K562 (cell line): Measurements from ENCODE around the gene TBX1. TPM values are rescaled to one million over a fixed set of nuclear protein-coding genes. Genes with fewer than 3 reads are reported as not detected.
A peak's percentile ranks its signal among the peaks of the same experiment; 100 is the strongest.

Experiments used
- E2F3 ChIP-seq: fragments of 250-450 bp; sonication (Bioruptor Pico); IDR thresholded peaks from 2 replicates; pipeline ENCODE4 v1.4.0; 2020; ENCODE audit warnings: mild to moderate bottlenecking
- EZH2 ChIP-seq: IDR thresholded peaks from 2 replicates; pipeline ENCODE4 v1.6.1; 2012; ENCODE audit warnings: low read depth, mild to moderate bottlenecking, inconsistent platforms, low read length, borderline replicate concordance
- GTF2F1 ChIP-seq: IDR thresholded peaks from 2 replicates; pipeline ENCODE4 v1.6.1; 2011; ENCODE audit warnings: low read depth, low read length, improper control_type of control experiment
- HNRNPLL ChIP-seq: fragments of 200-400 bp; formaldehyde crosslinking; IDR thresholded peaks from 2 replicates; pipeline ENCODE4 v1.6.1; 2017; ENCODE audit warnings: low read length, low read depth, mild to moderate bottlenecking; ENCODE audit not compliant: poor library complexity, severe bottlenecking
- KAT2B ChIP-seq: IDR thresholded peaks from one replicate; pipeline ENCODE4 v1.6.1; 2012; ENCODE audit warnings: low read depth, mild to moderate bottlenecking, control low read depth, inconsistent platforms, low read length, moderate library complexity
- MYC ChIP-seq, 2 experiments: fragments of 250-450 bp in 1 of 2; sonication (Bioruptor Pico) in 1 of 2; IDR thresholded peaks; 2 replicates each; pipeline versions ENCODE4 v1.5.1 to v1.6.1; 2012 to 2021; ENCODE audit warnings: low read depth in 2 of 2, borderline replicate concordance in 1 of 2, improper control_type of control experiment in 1 of 2, low read length in 1 of 2, mild to moderate bottlenecking in 1 of 2, moderate library complexity in 1 of 2
- NONO ChIP-seq, 2 experiments: fragments of 200-400 bp in 1 of 2; fragments of 450-650 bp in 1 of 2; formaldehyde crosslinking in 1 of 2; IDR thresholded peaks; 2 replicates each; pipeline ENCODE4 v1.6.1; 2017; ENCODE audit warnings: low read depth in 2 of 2, mild to moderate bottlenecking in 2 of 2, moderate library complexity in 2 of 2, low read length in 1 of 2
- SMAD1 ChIP-seq: fragments of 150-350 bp; IDR thresholded peaks from 2 replicates; pipeline ENCODE4 v1.6.1; 2014; ENCODE audit warnings: low read length, low read depth; ENCODE audit not compliant: partially characterized antibody
- ZBTB17 ChIP-seq: fragments of 450-650 bp; formaldehyde crosslinking; IDR thresholded peaks from 2 replicates; pipeline ENCODE4 v1.4.0; 2020; ENCODE audit warnings: mild to moderate bottlenecking
- ZNF384 ChIP-seq: IDR thresholded peaks from 2 replicates; pipeline ENCODE4 v1.6.1; 2012; ENCODE audit warnings: low read depth, low read length, improper control_type of control experiment
- polyA plus RNA-seq, 8 experiments: library from polyadenylated mRNA; depleted of rRNA in 4 of 8; stranded (reverse) in 5 of 8; unstranded in 3 of 8; fragments of >200 nt; fragmentation: Nextera tagmentation in 2 of 8; fragmentation: Illumina TruSeq in 1 of 8; extraction: Ambion mirVana in 2 of 8; extraction: Trizol in 1 of 8; gene quantifications; 2 replicates each; pipeline versions ENCODE4 v1.2.1 to v1.2.3, GENCODE V29; 2011 to 2014; ENCODE audit warnings: inconsistent platforms in 1 of 8, missing spikeins in 1 of 8
- total RNA-seq, 7 experiments: library from RNA; depleted of rRNA in 6 of 7; stranded (reverse); fragments of >200 nt in 6 of 7; fragmentation: Illumina TruSeq in 2 of 7; extraction: Trizol in 2 of 7; gene quantifications; 2 replicates each; pipeline versions ENCODE4 v1.2.1 to v1.2.3, GENCODE V29; 2011 to 2021; ENCODE audit warnings: low replicate concordance in 1 of 7
- TF ChIP-seq, protein P1 (sequence below): fragments of 200-600 bp; sonication (generic); IDR thresholded peaks from one replicate; pipeline ENCODE4 v1.6.1; 2012; ENCODE audit warnings: mild to moderate bottlenecking, low read depth, low read length, inconsistent platforms
- TF ChIP-seq, protein P2 (sequence below): fragments of 250-450 bp; sonication (Bioruptor Pico); IDR thresholded peaks from 2 replicates; pipeline ENCODE4 v1.6.1; 2021; ENCODE audit warnings: mild to moderate bottlenecking
- TF ChIP-seq, protein P3 (sequence below): fragments of 450-650 bp; formaldehyde crosslinking; IDR thresholded peaks from 2 replicates; pipeline ENCODE4 v1.4.0; 2020; ENCODE audit warnings: mild to moderate bottlenecking

The TBX1 gene
- total and polyA plus RNA-seq, 9 of the 15 experiments (the other 6 are each of a cell fraction or from before 2014, with no cell fraction given), result 0.07 to 35.0 (median 3.9) TPM

DNA sequence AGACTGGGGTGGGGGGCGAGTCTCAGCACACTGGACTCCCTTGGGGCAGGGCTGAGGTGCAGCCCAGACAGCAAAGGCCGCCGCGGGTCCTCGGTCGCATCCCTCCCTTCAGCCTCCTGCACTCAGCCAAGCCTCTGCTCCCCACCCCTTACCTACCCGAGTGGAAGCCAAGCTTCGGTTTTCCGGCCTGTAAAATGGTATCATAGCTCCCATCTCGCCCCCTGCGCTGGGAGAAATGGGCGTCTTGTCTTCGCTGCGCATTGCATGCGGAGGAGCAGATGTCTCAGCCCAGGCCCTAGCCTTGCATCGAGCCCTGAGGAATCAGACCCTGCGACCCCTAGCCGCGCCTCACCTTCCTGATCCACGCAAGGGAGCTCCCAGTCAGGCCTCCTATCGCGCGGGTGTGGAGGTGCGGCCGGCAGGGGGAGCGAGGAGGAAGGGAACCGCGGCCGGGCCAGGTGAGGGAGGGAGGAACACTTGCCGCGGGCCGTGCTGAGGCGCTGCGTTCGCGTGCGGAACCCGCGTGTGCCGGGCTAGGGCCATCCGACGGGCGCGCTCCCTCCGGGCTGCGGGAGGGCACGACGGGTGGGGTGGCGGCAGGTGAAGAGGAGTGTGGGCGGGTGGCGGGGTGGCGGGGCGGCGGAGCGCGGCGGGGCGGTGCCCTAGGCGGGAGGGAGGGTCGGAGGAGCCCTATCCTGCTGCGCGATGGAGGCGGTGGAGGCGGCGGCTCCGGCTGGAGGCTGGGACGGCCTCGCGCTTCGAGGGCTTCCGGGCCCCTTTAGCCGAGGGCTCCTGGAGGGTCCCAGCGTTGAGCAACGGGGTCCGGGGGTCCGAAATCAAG lies 4.1 kb upstream of the TBX1 start (continued):
- TF ChIP-seq MYC (IDR thresholded peaks at IDR 0.05; ENCODE audit: low read depth, low read length) (peak; percentile 90), MYC (CRISPR knock-in tag; IDR thresholded peaks at IDR 0.05; ENCODE audit: borderline replicate concordance, low read depth) (peak; percentile 77; the same call in 1 of the 2 replicates), HNRNPLL (peak; percentile 57), NONO (IDR thresholded peaks at IDR 0.05; ENCODE audit: low read depth in 2 of 2, low read length in 1 of 2) (peak in 1 of 2 experiments; percentile 88; a peak in 2 of 4 replicates), EZH2 (peak; percentile 99), KAT2B (peak; percentile 82), ZBTB17 (peak; percentile 26; the same call in 1 of the 2 replicates), SMAD1 (no peak), ZNF384 (0 out of 2 replicates have a peak, but pooled peaks have one; percentile 49), GTF2F1 (no peak), E2F3 (CRISPR knock-in tag) (peak; percentile 41; the same call in 1 of the 2 replicates)
- TF ChIP-seq, protein P1, sequence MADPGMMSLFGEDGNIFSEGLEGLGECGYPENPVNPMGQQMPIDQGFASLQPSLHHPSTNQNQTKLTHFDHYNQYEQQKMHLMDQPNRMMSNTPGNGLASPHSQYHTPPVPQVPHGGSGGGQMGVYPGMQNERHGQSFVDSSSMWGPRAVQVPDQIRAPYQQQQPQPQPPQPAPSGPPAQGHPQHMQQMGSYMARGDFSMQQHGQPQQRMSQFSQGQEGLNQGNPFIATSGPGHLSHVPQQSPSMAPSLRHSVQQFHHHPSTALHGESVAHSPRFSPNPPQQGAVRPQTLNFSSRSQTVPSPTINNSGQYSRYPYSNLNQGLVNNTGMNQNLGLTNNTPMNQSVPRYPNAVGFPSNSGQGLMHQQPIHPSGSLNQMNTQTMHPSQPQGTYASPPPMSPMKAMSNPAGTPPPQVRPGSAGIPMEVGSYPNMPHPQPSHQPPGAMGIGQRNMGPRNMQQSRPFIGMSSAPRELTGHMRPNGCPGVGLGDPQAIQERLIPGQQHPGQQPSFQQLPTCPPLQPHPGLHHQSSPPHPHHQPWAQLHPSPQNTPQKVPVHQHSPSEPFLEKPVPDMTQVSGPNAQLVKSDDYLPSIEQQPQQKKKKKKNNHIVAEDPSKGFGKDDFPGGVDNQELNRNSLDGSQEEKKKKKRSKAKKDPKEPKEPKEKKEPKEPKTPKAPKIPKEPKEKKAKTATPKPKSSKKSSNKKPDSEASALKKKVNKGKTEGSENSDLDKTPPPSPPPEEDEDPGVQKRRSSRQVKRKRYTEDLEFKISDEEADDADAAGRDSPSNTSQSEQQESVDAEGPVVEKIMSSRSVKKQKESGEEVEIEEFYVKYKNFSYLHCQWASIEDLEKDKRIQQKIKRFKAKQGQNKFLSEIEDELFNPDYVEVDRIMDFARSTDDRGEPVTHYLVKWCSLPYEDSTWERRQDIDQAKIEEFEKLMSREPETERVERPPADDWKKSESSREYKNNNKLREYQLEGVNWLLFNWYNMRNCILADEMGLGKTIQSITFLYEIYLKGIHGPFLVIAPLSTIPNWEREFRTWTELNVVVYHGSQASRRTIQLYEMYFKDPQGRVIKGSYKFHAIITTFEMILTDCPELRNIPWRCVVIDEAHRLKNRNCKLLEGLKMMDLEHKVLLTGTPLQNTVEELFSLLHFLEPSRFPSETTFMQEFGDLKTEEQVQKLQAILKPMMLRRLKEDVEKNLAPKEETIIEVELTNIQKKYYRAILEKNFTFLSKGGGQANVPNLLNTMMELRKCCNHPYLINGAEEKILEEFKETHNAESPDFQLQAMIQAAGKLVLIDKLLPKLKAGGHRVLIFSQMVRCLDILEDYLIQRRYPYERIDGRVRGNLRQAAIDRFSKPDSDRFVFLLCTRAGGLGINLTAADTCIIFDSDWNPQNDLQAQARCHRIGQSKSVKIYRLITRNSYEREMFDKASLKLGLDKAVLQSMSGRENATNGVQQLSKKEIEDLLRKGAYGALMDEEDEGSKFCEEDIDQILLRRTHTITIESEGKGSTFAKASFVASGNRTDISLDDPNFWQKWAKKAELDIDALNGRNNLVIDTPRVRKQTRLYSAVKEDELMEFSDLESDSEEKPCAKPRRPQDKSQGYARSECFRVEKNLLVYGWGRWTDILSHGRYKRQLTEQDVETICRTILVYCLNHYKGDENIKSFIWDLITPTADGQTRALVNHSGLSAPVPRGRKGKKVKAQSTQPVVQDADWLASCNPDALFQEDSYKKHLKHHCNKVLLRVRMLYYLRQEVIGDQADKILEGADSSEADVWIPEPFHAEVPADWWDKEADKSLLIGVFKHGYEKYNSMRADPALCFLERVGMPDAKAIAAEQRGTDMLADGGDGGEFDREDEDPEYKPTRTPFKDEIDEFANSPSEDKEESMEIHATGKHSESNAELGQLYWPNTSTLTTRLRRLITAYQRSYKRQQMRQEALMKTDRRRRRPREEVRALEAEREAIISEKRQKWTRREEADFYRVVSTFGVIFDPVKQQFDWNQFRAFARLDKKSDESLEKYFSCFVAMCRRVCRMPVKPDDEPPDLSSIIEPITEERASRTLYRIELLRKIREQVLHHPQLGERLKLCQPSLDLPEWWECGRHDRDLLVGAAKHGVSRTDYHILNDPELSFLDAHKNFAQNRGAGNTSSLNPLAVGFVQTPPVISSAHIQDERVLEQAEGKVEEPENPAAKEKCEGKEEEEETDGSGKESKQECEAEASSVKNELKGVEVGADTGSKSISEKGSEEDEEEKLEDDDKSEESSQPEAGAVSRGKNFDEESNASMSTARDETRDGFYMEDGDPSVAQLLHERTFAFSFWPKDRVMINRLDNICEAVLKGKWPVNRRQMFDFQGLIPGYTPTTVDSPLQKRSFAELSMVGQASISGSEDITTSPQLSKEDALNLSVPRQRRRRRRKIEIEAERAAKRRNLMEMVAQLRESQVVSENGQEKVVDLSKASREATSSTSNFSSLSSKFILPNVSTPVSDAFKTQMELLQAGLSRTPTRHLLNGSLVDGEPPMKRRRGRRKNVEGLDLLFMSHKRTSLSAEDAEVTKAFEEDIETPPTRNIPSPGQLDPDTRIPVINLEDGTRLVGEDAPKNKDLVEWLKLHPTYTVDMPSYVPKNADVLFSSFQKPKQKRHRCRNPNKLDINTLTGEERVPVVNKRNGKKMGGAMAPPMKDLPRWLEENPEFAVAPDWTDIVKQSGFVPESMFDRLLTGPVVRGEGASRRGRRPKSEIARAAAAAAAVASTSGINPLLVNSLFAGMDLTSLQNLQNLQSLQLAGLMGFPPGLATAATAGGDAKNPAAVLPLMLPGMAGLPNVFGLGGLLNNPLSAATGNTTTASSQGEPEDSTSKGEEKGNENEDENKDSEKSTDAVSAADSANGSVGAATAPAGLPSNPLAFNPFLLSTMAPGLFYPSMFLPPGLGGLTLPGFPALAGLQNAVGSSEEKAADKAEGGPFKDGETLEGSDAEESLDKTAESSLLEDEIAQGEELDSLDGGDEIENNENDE, result peak; percentile 52
- TF ChIP-seq, protein P2, sequence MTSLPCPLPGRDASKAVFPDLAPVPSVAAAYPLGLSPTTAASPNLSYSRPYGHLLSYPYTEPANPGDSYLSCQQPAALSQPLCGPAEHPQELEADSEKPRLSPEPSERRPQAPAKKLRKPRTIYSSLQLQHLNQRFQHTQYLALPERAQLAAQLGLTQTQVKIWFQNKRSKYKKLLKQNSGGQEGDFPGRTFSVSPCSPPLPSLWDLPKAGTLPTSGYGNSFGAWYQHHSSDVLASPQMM (CRISPR knock-in tag), result no peak
- TF ChIP-seq, protein P3, sequence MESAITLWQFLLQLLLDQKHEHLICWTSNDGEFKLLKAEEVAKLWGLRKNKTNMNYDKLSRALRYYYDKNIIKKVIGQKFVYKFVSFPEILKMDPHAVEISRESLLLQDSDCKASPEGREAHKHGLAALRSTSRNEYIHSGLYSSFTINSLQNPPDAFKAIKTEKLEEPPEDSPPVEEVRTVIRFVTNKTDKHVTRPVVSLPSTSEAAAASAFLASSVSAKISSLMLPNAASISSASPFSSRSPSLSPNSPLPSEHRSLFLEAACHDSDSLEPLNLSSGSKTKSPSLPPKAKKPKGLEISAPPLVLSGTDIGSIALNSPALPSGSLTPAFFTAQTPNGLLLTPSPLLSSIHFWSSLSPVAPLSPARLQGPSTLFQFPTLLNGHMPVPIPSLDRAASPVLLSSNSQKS, result no peak
